D721Med (cell line): ENCODE data around the gene DIP2C.

Experiments
- DNase-seq: peaks from one replicate; pipeline ENCODE4 v3.0.0; 2011; ENCODE audit warnings: low spot score; ENCODE audit not compliant: insufficient read length
- FAIRE-seq: peaks from 2 replicates; lab custom pipeline; 2011; peaks lifted over from hg19 to GRCh38; lab: Jason Lieb, UNC
- CTCF ChIP-seq: IDR thresholded peaks from 2 replicates; pipeline ENCODE4 v1.5.1; 2012; ENCODE audit warnings: mild to moderate bottlenecking, control low read depth; ENCODE audit not compliant: insufficient read depth; ENCODE audit errors: missing control alignments

Gene DIP2C

GRCh38 chr10:331186-331585, 358.3 kb downstream of the DIP2C start:
- FAIRE-seq (no peak), DNase-seq (no peak)
- TF ChIP-seq CTCF = no peak

- no peak for TF ChIP-seq CTCF
- FAIRE-seq = no peak
- DNase-seq = no peak
These were observed 359.9 kb downstream of the DIP2C start for GRCh38 chr10:329361-330099.

- DNase-seq (no peak), FAIRE-seq (no peak)
- TF ChIP-seq CTCF = no peak
These were observed 361.3 kb downstream of the DIP2C start for GRCh38 chr10:327889-328852.

GRCh38 chr10:326894-327635, 362.4 kb downstream of the DIP2C start:
- no peak for TF ChIP-seq CTCF

GRCh38 chr10:326350-326749, 363.1 kb downstream of the DIP2C start:
- FAIRE-seq = no peak
- DNase-seq = no peak
- no peak for TF ChIP-seq CTCF

More at GRCh38 chr10:326894-327635, 362.4 kb downstream of the DIP2C start:
- DNase-seq (no peak), FAIRE-seq (no peak)

GRCh38 chr10:325282-325681, 364.2 kb downstream of the DIP2C start:
- FAIRE-seq (no peak), DNase-seq (no peak)
- no peak for TF ChIP-seq CTCF
